SK-N-SH (cell line): ENCODE measurements around the gene BSG. TPM values are rescaled to one million over a fixed set of nuclear protein-coding genes. Genes with fewer than 3 reads are reported as not detected.

ENCODE experiments used
- CTCF ChIA-PET: fragments of 300-600, 350-600 bp; formaldehyde crosslinking; extraction: SDS; loops from one replicate; lab custom pipeline; 2021; lab: Yijun Ruan, JAX
- POLR2A ChIA-PET: fragments of 350-600 bp; sonication (Branson Sonifier 250); formaldehyde crosslinking; extraction: SDS; loops from one replicate; lab custom pipeline; 2020; ENCODE audit warnings: antibody characterized with exemption, inconsistent platforms; lab: Yijun Ruan, JAX
- DNase-seq: peaks from one replicate; pipeline ENCODE4 v3.0.0; 2012
- H2AFZ ChIP-seq: fragments of 200-600 bp; sonication (generic); 2 replicates; pipeline ENCODE4 v1.8.1; 2016; ENCODE audit warnings: antibody characterized with exemption, mild to moderate bottlenecking, low read depth
- H3F3A ChIP-seq: fragments of 200-600 bp; sonication (generic); replicated peaks from 2 replicates; pipeline ENCODE3; 2016; ENCODE audit warnings: antibody characterized with exemption, mild to moderate bottlenecking; ENCODE audit not compliant: insufficient read depth
- H3K27ac ChIP-seq, 2 experiments: fragments of 200-500 bp in 1 of 2; fragments of 200-600 bp in 1 of 2; sonication (Bioruptor generic) in 1 of 2; sonication (generic), shearing (Covaris generic) in 1 of 2; 2 replicates each; pipeline versions ENCODE4 v1.5.1 to v1.6.1; 2014 to 2016; ENCODE audit warnings: low read depth in 2 of 2, inconsistent platforms in 1 of 2, low read length in 1 of 2, mild to moderate bottlenecking in 1 of 2, mixed read lengths in 1 of 2
- H3K27me3 ChIP-seq: fragments of 200-600 bp; sonication (generic), shearing (Covaris generic); 2 replicates; pipeline ENCODE4 v1.6.1; 2016; ENCODE audit warnings: mixed run types; ENCODE audit not compliant: insufficient read depth
- H3K36me3 ChIP-seq, 2 experiments: fragments of 200-500 bp in 1 of 2; fragments of 200-600 bp in 1 of 2; sonication (Bioruptor generic) in 1 of 2; sonication (generic) in 1 of 2; replicated peaks in 1 of 2; 2 replicates each; pipeline versions ENCODE3 to v1.5.1; 2014 to 2016; ENCODE audit warnings: low read length in 1 of 2, mild to moderate bottlenecking in 1 of 2; ENCODE audit not compliant: insufficient read depth in 2 of 2, control insufficient read depth in 1 of 2
- H3K4me1 ChIP-seq, 2 experiments: fragments of 200-500 bp in 1 of 2; fragments of 200-600 bp in 1 of 2; sonication (Bioruptor generic) in 1 of 2; sonication (generic), shearing (Covaris generic) in 1 of 2; 2 replicates each; pipeline versions ENCODE4 v1.5.1 to v1.6.1; 2014 to 2016; ENCODE audit warnings: low read depth in 1 of 2, low read length in 1 of 2, mixed run types in 1 of 2; ENCODE audit not compliant: insufficient read depth in 2 of 2, control insufficient read depth in 1 of 2
- H3K4me2 ChIP-seq: fragments of 200-600 bp; sonication (generic), shearing (Covaris generic); 2 replicates; pipeline ENCODE4 v1.6.1; 2017; ENCODE audit warnings: mixed run types
- H3K4me3 ChIP-seq, 2 experiments: fragments of 200-500 bp in 1 of 2; fragments of 200-600 bp in 1 of 2; sonication (Bioruptor generic) in 1 of 2; sonication (generic), shearing (Covaris generic) in 1 of 2; 2 replicates each; pipeline versions ENCODE4 v1.5.1 to v1.8.1; 2014 to 2016; ENCODE audit warnings: low read depth in 2 of 2, inconsistent platforms in 1 of 2, low read length in 1 of 2, mild to moderate bottlenecking in 1 of 2, mixed read lengths in 1 of 2, moderate library complexity in 1 of 2
- H3K79me2 ChIP-seq: fragments of 200-600 bp; sonication (generic); 2 replicates; pipeline ENCODE4 v1.8.1; 2017; ENCODE audit warnings: mild to moderate bottlenecking; ENCODE audit not compliant: insufficient read depth
- H3K9ac ChIP-seq: fragments of 200-600 bp; sonication (generic); 2 replicates; pipeline ENCODE4 v1.6.1; 2017; ENCODE audit warnings: mixed run types
- H3K9me2 ChIP-seq: fragments of 200-600 bp; sonication (generic); 2 replicates; pipeline ENCODE4 v1.6.1; 2017; ENCODE audit warnings: mixed run types
- H3K9me3 ChIP-seq: fragments of 200-600 bp; sonication (generic); 2 replicates; pipeline ENCODE4 v1.6.1; 2017; ENCODE audit warnings: mixed run types, mild to moderate bottlenecking, moderate library complexity
- H4K20me1 ChIP-seq: fragments of 200-600 bp; sonication (generic); 2 replicates; pipeline ENCODE4 v1.6.1; 2017; ENCODE audit warnings: mild to moderate bottlenecking, mixed run types; ENCODE audit not compliant: insufficient read depth
- CHD2 ChIP-seq: fragments of 150-350 bp; IDR thresholded peaks from 2 replicates; pipeline ENCODE4 v1.6.1; 2018; ENCODE audit warnings: low read length; ENCODE audit not compliant: partially characterized antibody
- CTCF ChIP-seq: fragments of 200-600 bp; sonication (generic); IDR thresholded peaks from 2 replicates; pipeline ENCODE4 v1.6.1; 2017; ENCODE audit warnings: antibody characterized with exemption, mild to moderate bottlenecking, moderate library complexity
- ELF1 ChIP-seq: IDR thresholded peaks from 2 replicates; pipeline ENCODE4 v1.4.0; 2012
- EZH2phosphoT487 ChIP-seq: fragments of 200-600 bp; sonication (generic); IDR thresholded peaks from 2 replicates; pipeline ENCODE4 v1.6.1; 2017; ENCODE audit warnings: low read depth, mixed run types, mild to moderate bottlenecking, antibody characterized with exemption, moderate library complexity, borderline replicate concordance
- FOSL2 ChIP-seq: IDR thresholded peaks from 2 replicates; pipeline ENCODE4 v1.4.0; 2012; ENCODE audit warnings: low read depth, mild to moderate bottlenecking, moderate library complexity, borderline replicate concordance
- FOXM1 ChIP-seq: IDR thresholded peaks from 2 replicates; pipeline ENCODE4 v1.4.0; 2012; ENCODE audit warnings: low read depth, mild to moderate bottlenecking
- GABPA ChIP-seq: IDR thresholded peaks from 2 replicates; pipeline ENCODE4 v1.4.0; 2012; ENCODE audit warnings: low read depth, mild to moderate bottlenecking
- GATA2 ChIP-seq: sonication (generic); formaldehyde crosslinking; IDR thresholded peaks from 2 replicates; pipeline ENCODE4 v1.5.0; 2020; ENCODE audit warnings: mild to moderate bottlenecking, missing genetic modification reagents
- IRF3 ChIP-seq: fragments of 150-350 bp; IDR thresholded peaks from 2 replicates; pipeline ENCODE4 v1.6.1; 2016; ENCODE audit warnings: mild to moderate bottlenecking, low read depth, low read length
- MAX ChIP-seq: IDR thresholded peaks from 2 replicates; pipeline ENCODE4 v1.4.0; 2012; ENCODE audit warnings: low read depth
- MEF2A ChIP-seq: IDR thresholded peaks from 2 replicates; pipeline ENCODE4 v1.4.0; 2012; ENCODE audit warnings: low read depth, borderline replicate concordance
- MXI1 ChIP-seq: IDR thresholded peaks from 2 replicates; pipeline ENCODE4 v1.6.1; 2012; ENCODE audit warnings: mild to moderate bottlenecking, low read depth, low read length, improper control_type of control experiment
- NFIC ChIP-seq: IDR thresholded peaks from 2 replicates; pipeline ENCODE4 v1.4.0; 2012; ENCODE audit warnings: borderline replicate concordance
- NRF1 ChIP-seq: IDR thresholded peaks from 2 replicates; pipeline ENCODE4 v1.6.1; 2012; ENCODE audit warnings: low read depth, mild to moderate bottlenecking, low read length
- POLR2AphosphoS5 ChIP-seq: IDR thresholded peaks from 2 replicates; pipeline ENCODE4 v1.6.1; 2012; ENCODE audit warnings: low read depth, low read length
- RAD21 ChIP-seq: IDR thresholded peaks from 2 replicates; pipeline ENCODE4 v1.6.1; 2012; ENCODE audit warnings: mild to moderate bottlenecking, low read length
- RCOR1 ChIP-seq: fragments of 150-350 bp; IDR thresholded peaks from 2 replicates; pipeline ENCODE4 v1.6.1; 2017; ENCODE audit warnings: antibody characterized with exemption, low read length
- REST ChIP-seq: IDR thresholded peaks from 2 replicates; pipeline ENCODE4 v1.6.1; 2012; ENCODE audit warnings: mild to moderate bottlenecking, low read depth, low read length, moderate library complexity
- SIN3A ChIP-seq: IDR thresholded peaks from 2 replicates; pipeline ENCODE4 v1.6.1; 2012; ENCODE audit warnings: low read depth, mild to moderate bottlenecking, low read length, moderate library complexity, borderline replicate concordance
- TAF1 ChIP-seq: IDR thresholded peaks from 2 replicates; pipeline ENCODE4 v1.6.1; 2012; ENCODE audit warnings: low read depth, mild to moderate bottlenecking, low read length, moderate library complexity, borderline replicate concordance
- TCF12 ChIP-seq: IDR thresholded peaks from 2 replicates; pipeline ENCODE4 v1.4.0; 2012
- USF1 ChIP-seq: IDR thresholded peaks from 2 replicates; pipeline ENCODE4 v1.4.0; 2012; ENCODE audit warnings: low read depth, borderline replicate concordance
- USF2 ChIP-seq: fragments of 150-350 bp; IDR thresholded peaks from 2 replicates; pipeline ENCODE4 v1.6.1; 2017; ENCODE audit warnings: antibody characterized with exemption, low read length, low read depth, borderline replicate concordance
- YY1 ChIP-seq: IDR thresholded peaks from 2 replicates; pipeline ENCODE4 v1.4.0; 2012; ENCODE audit warnings: low read depth, mild to moderate bottlenecking
- WGBS: methylation state at CpG from one replicate; pipeline ENCODE4 v1.1.6; 2017; ENCODE audit warnings: low lambda C conversion rate; 5-methylcytosine and 5-hydroxymethylcytosine counted together
- polyA plus RNA-seq, 3 experiments: library from polyadenylated mRNA; depleted of rRNA; stranded (reverse); fragments of >200 nt; gene quantifications; 2 replicates each; pipeline ENCODE4 v1.2.3, GENCODE V29; 2012

BSG gene
- polyA plus RNA-seq, 1 of the 3 experiments (the other 2 are of a cell fraction) = 835 TPM

GRCh38 chr19:588093-588740, 15.8 kb downstream of the BSG start:
- no peak overlapping the region for H3K9ac ChIP-seq
- H3K4me2 ChIP-seq = peak overlapping the region; percentile 76; the same call in 1 of the 2 replicates
- peak overlapping the region; percentile 32 to 36; a peak in 3 of 4 replicates for H3K4me3 ChIP-seq
- H3K4me1 ChIP-seq = peaks cover 4 to 23% of the 10 kb centered on the region in 2 experiments; a peak in 1 of 4 replicates
- H3K27ac ChIP-seq = peak overlapping the region; percentile 34 to 47; a peak in 2 of 4 replicates
- no peaks in the 10 kb centered on the region for H3K9me2 ChIP-seq
- no peaks in the 10 kb centered on the region for H3K27me3 ChIP-seq
- peaks cover 4% of the 10 kb centered on the region; the same call in 1 of the 2 replicates for H3K79me2 ChIP-seq
- H3K36me3 ChIP-seq = peaks cover 0 to 3% of the 10 kb centered on the region in 2 experiments
- peaks cover 41% of the 10 kb centered on the region for H4K20me1 ChIP-seq
- no peaks in the 10 kb centered on the region for H3K9me3 ChIP-seq
- peak; percentile 92 for DNase-seq
- ChIA-PET CTCF (interaction anchor here (0.8 to 3.7 kb wide), 16 partner anchors 8 to 149 kb away, joined by 3 to 32 read pairs (median 3); partner anchors contain the start of gene FSTL3), POLR2A (interaction anchor here (1.0 kb wide), 1 partner anchor 57 kb away, joined by 3 read pairs; the partner anchor contains the start of gene CDC34)
- H3F3A ChIP-seq = peaks cover 20% of the 10 kb centered on the region
- 4% methylated on average over 15 of the region's 41 CpGs for WGBS
- H2AFZ ChIP-seq = no peak overlapping the region
- TF ChIP-seq EZH2phosphoT487 = no peak
- no peak for TF ChIP-seq TAF1
- TF ChIP-seq POLR2AphosphoS5 = no peak
- peak; percentile 81 for TF ChIP-seq MXI1
- TF ChIP-seq YY1 = no peak
- no peak for TF ChIP-seq GABPA
- no peak for TF ChIP-seq SIN3A
- TF ChIP-seq GATA2 (CRISPR knock-in tag) = no peak
- TF ChIP-seq TCF12 = no peak
- TF ChIP-seq FOXM1 = no peak
- peak; percentile 60 for TF ChIP-seq RAD21
- peak; percentile 72 for TF ChIP-seq CTCF
- peak; percentile 30; the same call in 1 of the 2 replicates for TF ChIP-seq NFIC
- TF ChIP-seq REST = no peak
- TF ChIP-seq USF2 = no peak
- TF ChIP-seq FOSL2 = no peak
- peak; percentile 7; the same call in 1 of the 2 replicates for TF ChIP-seq USF1
- peak; percentile 52 for TF ChIP-seq CHD2
- TF ChIP-seq MAX = peak; percentile 74
- TF ChIP-seq ELF1 = no peak
- TF ChIP-seq MEF2A = no peak
- peak; percentile 52; the same call in 1 of the 2 replicates for TF ChIP-seq RCOR1
- no peak for TF ChIP-seq NRF1
- TF ChIP-seq IRF3 = no peak
